ENCODE data around the gene C22orf31. TPM values are rescaled to one million over a fixed set of nuclear protein-coding genes. Genes with fewer than 3 reads are reported as not detected.

C22orf31 gene
- polyA plus RNA-seq, 3 donors, result not detected

GRCh38 chr22:29039148-29039547 lies 22.5 kb downstream of the C22orf31 start:
- H3K9me3 Mint-ChIP-seq, result no peaks in the 10 kb centered on the region
- WGBS (ENCODE audit: insufficient coverage), result 100% methylated on average over 9 of the region's 9 CpGs
- no peaks in the 10 kb centered on the region for H3K27me3 ChIP-seq (ENCODE audit: control insufficient read depth in 2 of 2, insufficient read depth in 2 of 2, low read length in 2 of 2)
- no peaks in the 10 kb centered on the region for H3K79me2 ChIP-seq (ENCODE audit: insufficient read depth, low read length)
- no peaks in the 10 kb centered on the region for H3K4me1 ChIP-seq (ENCODE audit: control insufficient read depth in 1 of 2, insufficient read depth in 2 of 2, low read length in 2 of 2)
- TF ChIP-seq CTCF (IDR thresholded peaks at IDR 0.05), result no peak
- peaks cover 0 to 4% (median 3%) of the 10 kb centered on the region in 3 donors for H3K27me3 Mint-ChIP-seq (ENCODE audit: low read depth in 3 of 3)
- no peaks in the 10 kb centered on the region for H3K9me3 ChIP-seq (replicated peaks in 1 of 2; ENCODE audit: control insufficient read depth in 1 of 2, insufficient read depth in 1 of 2, low read length in 2 of 2)
- intact Hi-C loops (cut with micrococcal nuclease), result no loop called here
- H3K4me2 ChIP-seq (replicated peaks; ENCODE audit: extremely low read depth, low read length, poor library complexity, severe bottlenecking), result no peak overlapping the region
- no peaks in the 10 kb centered on the region for H3K36me3 Mint-ChIP-seq
- H2AFZ ChIP-seq (ENCODE audit: insufficient read depth, low read depth, low read length, poor library complexity, severe bottlenecking), result no peak overlapping the region
- no peak overlapping the region for H3K9ac ChIP-seq (ENCODE audit: insufficient read depth, low read length, poor library complexity, severe bottlenecking)
- H3K27ac Mint-ChIP-seq, result peak overlapping the region in 1 of 7 donors; percentile 2
- peaks cover 2% of the 10 kb centered on the region for H3K4me1 Mint-ChIP-seq
- no peak overlapping the region for H3K4me3 Mint-ChIP-seq
- no peak overlapping the region for H3K27ac ChIP-seq (ENCODE audit: low read depth in 1 of 2, low read length in 2 of 2)
- H3K4me3 ChIP-seq (replicated peaks in 1 of 3; ENCODE audit: low read depth in 2 of 3, low read length in 3 of 3), result no peak overlapping the region
- H4K20me1 ChIP-seq (ENCODE audit: insufficient read depth, low read length), result no peaks in the 10 kb centered on the region
- no peak for DNase-seq
- no peaks in the 10 kb centered on the region for H3K36me3 ChIP-seq (replicated peaks in 1 of 2; ENCODE audit: control insufficient read depth in 1 of 2, insufficient read depth in 2 of 2, low read length in 2 of 2)

- Mint-ChIP-seq H3K36me3 (no peaks in the 10 kb centered on the region), H3K4me1 (peaks cover 2% of the 10 kb centered on the region), H3K27me3 (ENCODE audit: low read depth in 3 of 3) (peaks cover 6 to 10% (median 7%) of the 10 kb centered on the region in 3 donors), H3K27ac (no peak overlapping the region), H3K4me3 (no peak overlapping the region), H3K9me3 (no peaks in the 10 kb centered on the region)
- no peak overlapping the region for H3K4me3 ChIP-seq (replicated peaks in 1 of 3; ENCODE audit: low read depth in 2 of 3, low read length in 3 of 3)
- no peak overlapping the region for H3K9ac ChIP-seq (ENCODE audit: insufficient read depth, low read length, poor library complexity, severe bottlenecking)
- intact Hi-C loops (cut with micrococcal nuclease), result no loop called here
- H3K36me3 ChIP-seq (replicated peaks in 1 of 2; ENCODE audit: control insufficient read depth in 1 of 2, insufficient read depth in 2 of 2, low read length in 2 of 2), result no peaks in the 10 kb centered on the region
- no peak for TF ChIP-seq CTCF (IDR thresholded peaks at IDR 0.05)
- H3K79me2 ChIP-seq (ENCODE audit: insufficient read depth, low read length), result no peaks in the 10 kb centered on the region
- H3K4me2 ChIP-seq (replicated peaks; ENCODE audit: extremely low read depth, low read length, poor library complexity, severe bottlenecking), result no peak overlapping the region
- no peaks in the 10 kb centered on the region for H3K4me1 ChIP-seq (ENCODE audit: control insufficient read depth in 1 of 2, insufficient read depth in 2 of 2, low read length in 2 of 2)
- H3K27ac ChIP-seq (ENCODE audit: low read depth in 1 of 2, low read length in 2 of 2), result no peak overlapping the region
- WGBS (ENCODE audit: insufficient coverage), result 100% methylated on average over 3 of the region's 4 CpGs
- no peaks in the 10 kb centered on the region for H3K9me3 ChIP-seq (replicated peaks in 1 of 2; ENCODE audit: control insufficient read depth in 1 of 2, insufficient read depth in 1 of 2, low read length in 2 of 2)
- no peaks in the 10 kb centered on the region for H4K20me1 ChIP-seq (ENCODE audit: insufficient read depth, low read length)
- H2AFZ ChIP-seq (ENCODE audit: insufficient read depth, low read depth, low read length, poor library complexity, severe bottlenecking), result no peak overlapping the region
- no peaks in the 10 kb centered on the region for H3K27me3 ChIP-seq (ENCODE audit: control insufficient read depth in 2 of 2, insufficient read depth in 2 of 2, low read length in 2 of 2)
- no peak for DNase-seq
These were observed 24.2 kb downstream of the C22orf31 start for GRCh38 chr22:29037340-29037932.

All from CD14-positive monocyte (primary cell).